Measurements from ENCODE around the gene PRKCA. TPM values are rescaled to one million over a fixed set of nuclear protein-coding genes. Genes with fewer than 3 reads are reported as not detected.

PRKCA gene
- total and polyA plus RNA-seq, 2 of the 13 experiments (the other 11 are each of a cell fraction or from before 2014, with no cell fraction given): 18.5 to 21.5 TPM

DNA sequence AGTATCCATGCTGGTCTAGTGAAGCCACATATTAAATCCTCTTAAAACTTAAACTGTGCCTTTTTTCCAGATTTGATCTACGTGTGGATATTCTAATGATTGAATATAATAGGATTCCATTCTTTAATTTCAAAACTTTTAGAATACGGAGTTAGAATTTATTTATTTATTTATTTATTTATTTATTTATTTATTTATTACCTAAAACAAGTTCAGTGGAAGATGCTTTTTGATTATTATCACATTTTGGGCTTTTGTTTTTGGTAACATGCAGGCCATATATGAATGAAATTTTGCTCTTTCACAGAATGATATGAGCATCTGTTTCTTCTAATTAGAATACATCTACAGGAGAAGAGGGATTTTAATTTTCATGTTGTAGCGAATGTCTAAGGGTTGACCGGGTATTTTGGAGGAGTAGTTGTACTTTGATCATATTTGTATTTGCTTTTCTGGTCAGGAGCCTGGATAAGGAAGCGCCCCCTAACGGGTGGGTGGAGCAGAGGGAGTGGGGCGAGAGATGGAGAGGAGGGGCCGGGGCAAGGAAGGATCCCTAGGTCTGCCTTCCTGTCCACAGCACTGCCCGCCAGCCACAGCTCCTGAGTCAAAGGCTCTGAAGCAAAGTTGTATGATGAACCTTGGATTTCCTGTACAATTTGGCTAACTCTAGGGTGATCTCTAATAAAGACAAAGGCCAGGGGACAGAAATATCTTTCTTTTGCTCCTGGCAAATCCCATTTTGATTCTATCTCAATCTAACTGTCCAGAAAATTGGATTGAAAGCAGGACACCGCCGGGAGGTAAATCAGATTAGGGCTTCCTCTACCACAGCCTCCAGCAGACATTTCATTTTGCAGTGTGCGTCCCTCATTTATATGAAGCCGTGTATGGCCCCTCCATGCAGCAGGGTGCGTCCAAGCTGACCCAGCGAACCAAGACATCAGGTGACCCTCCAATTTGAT lies 149.1 kb downstream of the PRKCA start (continued):
- no peak for TF ChIP-seq ZBTB43 (CRISPR knock-in tag; conservative IDR thresholded peaks at IDR 0.05)
- peak; percentile 59; the same call in 1 of the 2 replicates for TF ChIP-seq ZNF598 (CRISPR knock-in tag; IDR thresholded peaks at IDR 0.05; ENCODE audit: borderline replicate concordance)
- peak; percentile 53; the same call in 1 of the 2 replicates for TF ChIP-seq DMAP1 (CRISPR knock-in tag; IDR thresholded peaks at IDR 0.05)
- peak; percentile 63; the same call in 1 of the 2 replicates for TF ChIP-seq ZBTB33 (CRISPR knock-in tag; IDR thresholded peaks at IDR 0.05)
- no peak for TF ChIP-seq ZNF883 (CRISPR knock-in tag; IDR thresholded peaks at IDR 0.05; ENCODE audit: not compliant biosample characterization)
- TF ChIP-seq ISX (CRISPR knock-in tag; conservative IDR thresholded peaks at IDR 0.05): 0 out of 2 replicates have a peak, but pooled peaks have one; percentile 32
- TF ChIP-seq ZNF629 (CRISPR knock-in tag; conservative IDR thresholded peaks at IDR 0.05): 0 out of 2 replicates have a peak, but pooled peaks have one; percentile 23
- TF ChIP-seq, protein P1, sequence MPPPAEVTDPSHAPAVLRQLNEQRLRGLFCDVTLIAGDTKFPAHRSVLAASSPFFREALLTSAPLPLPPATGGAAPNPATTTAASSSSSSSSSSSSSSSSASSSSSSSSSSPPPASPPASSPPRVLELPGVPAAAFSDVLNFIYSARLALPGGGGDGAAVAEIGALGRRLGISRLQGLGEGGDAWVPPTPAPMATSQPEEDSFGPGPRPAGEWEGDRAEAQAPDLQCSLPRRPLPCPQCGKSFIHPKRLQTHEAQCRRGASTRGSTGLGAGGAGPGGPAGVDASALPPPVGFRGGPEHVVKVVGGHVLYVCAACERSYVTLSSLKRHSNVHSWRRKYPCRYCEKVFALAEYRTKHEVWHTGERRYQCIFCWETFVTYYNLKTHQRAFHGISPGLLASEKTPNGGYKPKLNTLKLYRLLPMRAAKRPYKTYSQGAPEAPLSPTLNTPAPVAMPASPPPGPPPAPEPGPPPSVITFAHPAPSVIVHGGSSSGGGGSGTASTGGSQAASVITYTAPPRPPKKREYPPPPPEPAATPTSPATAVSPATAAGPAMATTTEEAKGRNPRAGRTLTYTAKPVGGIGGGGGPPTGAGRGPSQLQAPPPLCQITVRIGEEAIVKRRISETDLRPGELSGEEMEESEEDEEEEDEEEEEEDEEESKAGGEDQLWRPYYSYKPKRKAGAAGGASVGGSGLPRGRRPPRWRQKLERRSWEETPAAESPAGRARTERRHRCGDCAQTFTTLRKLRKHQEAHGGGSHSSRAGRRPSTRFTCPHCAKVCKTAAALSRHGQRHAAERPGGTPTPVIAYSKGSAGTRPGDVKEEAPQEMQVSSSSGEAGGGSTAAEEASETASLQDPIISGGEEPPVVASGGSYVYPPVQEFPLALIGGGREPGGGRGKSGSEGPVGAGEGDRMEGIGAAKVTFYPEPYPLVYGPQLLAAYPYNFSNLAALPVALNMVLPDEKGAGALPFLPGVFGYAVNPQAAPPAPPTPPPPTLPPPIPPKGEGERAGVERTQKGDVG (CRISPR knock-in tag; IDR thresholded peaks at IDR 0.05; ENCODE audit: borderline replicate concordance): peak; percentile 87
- no peak; the same call in 1 of the 2 replicates for TF ChIP-seq NFKB2 (CRISPR knock-in tag; IDR thresholded peaks at IDR 0.05; ENCODE audit: borderline replicate concordance)
- no peak for TF ChIP-seq EED (CRISPR knock-in tag; IDR thresholded peaks at IDR 0.05)
- TF ChIP-seq XRCC5 (optimal IDR thresholded peaks at IDR 0.05; ENCODE audit: low read length): peak; percentile 77
- peak; percentile 75 for TF ChIP-seq IRF2 (CRISPR knock-in tag; IDR thresholded peaks at IDR 0.05)
- peak; percentile 22; the same call in 1 of the 2 replicates for TF ChIP-seq CEBPG (CRISPR knock-in tag; IDR thresholded peaks at IDR 0.05)
- peak; percentile 86 for TF ChIP-seq ZBTB38 (CRISPR knock-in tag; IDR thresholded peaks at IDR 0.05)
- no peak for TF ChIP-seq ZNF678 (CRISPR knock-in tag; IDR thresholded peaks at IDR 0.05)
- no peak for TF ChIP-seq CSRNP1 (CRISPR knock-in tag; IDR thresholded peaks at IDR 0.05)
- no peak for TF ChIP-seq XBP1 (CRISPR knock-in tag; IDR thresholded peaks at IDR 0.05)
- TF ChIP-seq ZFYVE20 (CRISPR knock-in tag; IDR thresholded peaks at IDR 0.05; ENCODE audit: borderline replicate concordance, low read depth): no peak

Data from HepG2 (cell line).